GM10266 (cell line): ENCODE measurements around the gene GABBR2.

ENCODE experiments used
- DNase-seq: peaks from one replicate; pipeline ENCODE4 v3.0.0; 2012; ENCODE audit errors: extremely low spot score
- TF ChIP-seq, protein P1 (sequence below): IDR thresholded peaks from 2 replicates; pipeline ENCODE4 v1.5.1; 2012; ENCODE audit warnings: mild to moderate bottlenecking, low read depth; ENCODE audit not compliant: control insufficient read depth, insufficient read depth; ENCODE audit errors: missing control alignments

The GABBR2 gene

DNA sequence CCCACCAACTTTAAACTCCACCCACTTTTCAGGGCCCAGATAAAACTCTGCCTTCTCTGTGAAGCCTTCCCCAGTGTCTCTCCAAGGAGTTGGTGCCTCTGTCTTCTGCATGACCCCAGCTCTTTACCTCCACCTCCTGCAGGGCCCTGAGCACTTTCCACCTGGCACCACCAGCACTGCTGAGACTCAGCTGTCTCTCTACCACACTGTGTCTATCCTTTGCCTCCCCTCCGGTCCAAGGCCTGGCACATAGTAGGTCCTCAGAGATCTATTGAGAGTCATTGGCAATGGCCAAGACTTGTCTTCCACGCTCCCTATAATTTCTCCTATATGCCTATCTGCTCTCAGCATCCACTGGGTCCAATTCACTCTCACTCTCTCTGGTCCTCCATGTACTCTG, 12.9 kb upstream of the GABBR2 start:
- DNase-seq, result no peak
- TF ChIP-seq, protein P1, sequence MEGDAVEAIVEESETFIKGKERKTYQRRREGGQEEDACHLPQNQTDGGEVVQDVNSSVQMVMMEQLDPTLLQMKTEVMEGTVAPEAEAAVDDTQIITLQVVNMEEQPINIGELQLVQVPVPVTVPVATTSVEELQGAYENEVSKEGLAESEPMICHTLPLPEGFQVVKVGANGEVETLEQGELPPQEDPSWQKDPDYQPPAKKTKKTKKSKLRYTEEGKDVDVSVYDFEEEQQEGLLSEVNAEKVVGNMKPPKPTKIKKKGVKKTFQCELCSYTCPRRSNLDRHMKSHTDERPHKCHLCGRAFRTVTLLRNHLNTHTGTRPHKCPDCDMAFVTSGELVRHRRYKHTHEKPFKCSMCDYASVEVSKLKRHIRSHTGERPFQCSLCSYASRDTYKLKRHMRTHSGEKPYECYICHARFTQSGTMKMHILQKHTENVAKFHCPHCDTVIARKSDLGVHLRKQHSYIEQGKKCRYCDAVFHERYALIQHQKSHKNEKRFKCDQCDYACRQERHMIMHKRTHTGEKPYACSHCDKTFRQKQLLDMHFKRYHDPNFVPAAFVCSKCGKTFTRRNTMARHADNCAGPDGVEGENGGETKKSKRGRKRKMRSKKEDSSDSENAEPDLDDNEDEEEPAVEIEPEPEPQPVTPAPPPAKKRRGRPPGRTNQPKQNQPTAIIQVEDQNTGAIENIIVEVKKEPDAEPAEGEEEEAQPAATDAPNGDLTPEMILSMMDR, result no peak

DNA sequence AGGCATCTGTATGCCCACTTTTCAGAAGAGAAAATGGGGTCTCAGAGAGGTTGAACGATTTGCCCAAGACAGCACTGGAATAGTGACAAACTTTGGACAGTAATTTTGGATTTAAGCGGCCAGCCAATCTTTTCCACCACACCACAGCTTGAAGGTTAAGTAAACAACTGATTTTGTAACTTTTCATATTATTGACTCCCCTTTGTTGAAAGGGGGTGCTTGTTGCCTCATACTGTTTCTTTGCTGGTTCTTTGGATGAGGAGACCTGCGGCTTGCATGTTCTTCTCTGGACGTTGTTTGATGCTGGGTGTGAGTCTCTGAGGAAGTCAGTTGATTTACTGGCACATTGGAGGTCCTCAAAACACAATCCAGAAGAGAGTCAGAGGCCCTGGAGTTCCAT, 11.7 kb upstream of the GABBR2 start:
- DNase-seq, result no peak

DNA sequence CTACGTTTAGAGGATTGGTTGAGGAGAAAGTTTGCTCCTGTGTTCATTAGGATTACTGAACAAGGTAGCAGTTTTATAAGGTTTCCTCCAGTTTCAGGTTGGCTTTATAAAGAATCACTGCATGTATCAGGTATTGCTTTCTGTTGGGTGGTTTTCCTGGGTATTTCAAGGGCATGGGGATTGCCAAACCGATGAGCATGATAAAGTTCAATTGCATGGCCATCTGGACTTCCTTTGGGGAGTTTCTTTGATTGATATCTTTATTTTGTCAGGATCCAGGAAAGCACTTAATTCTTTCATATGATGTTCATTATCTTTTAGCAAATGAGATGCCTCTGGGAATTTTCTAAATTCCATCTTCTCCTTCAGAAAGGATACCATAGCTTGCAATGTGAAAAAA, 10.3 kb upstream of the GABBR2 start:
- no peak for DNase-seq
- TF ChIP-seq, protein P1, result no peak

More for the DNA sequence above, 11.7 kb upstream of the GABBR2 start:
- TF ChIP-seq, protein P1, result no peak

DNA sequence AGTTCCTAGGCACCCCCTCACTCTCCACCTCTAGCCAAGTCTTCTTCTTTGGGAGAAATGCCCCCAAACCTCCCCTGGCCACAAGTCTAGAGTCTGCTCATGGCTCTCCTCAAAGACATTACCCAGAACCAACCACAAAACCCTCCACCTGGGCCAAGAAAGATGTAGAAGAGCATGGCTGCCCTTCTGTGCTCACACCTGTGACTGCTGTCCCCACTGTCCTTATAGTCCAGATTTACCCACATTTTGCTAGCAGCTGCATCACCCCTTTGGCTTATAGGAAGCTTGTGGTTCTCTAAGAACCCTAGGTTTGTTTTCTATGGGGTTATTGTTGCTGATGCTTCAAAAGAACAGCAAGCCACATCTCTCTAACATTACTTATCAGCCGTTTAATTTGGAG, 6.1 kb upstream of the GABBR2 start:
- TF ChIP-seq, protein P1, result no peak
- no peak for DNase-seq

DNA sequence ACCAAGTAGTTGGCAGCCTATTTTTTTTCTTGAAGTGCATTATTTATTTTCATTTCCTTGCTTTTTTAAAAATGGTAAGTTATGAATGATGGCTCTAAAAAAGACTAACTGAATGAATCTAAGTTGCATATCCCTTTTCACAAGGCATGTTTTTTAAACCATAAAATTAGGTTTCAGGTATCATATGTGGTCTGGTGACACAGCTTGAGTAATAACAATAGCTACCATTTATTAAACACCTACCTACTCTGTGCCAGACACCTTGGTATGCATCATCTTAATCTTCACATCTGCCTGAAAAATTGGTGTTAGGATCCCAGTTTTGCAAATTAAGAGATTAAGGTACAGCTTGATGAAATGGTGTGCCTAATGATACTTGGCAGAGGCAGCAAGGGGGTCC, 4.3 kb upstream of the GABBR2 start:
- TF ChIP-seq, protein P1, result no peak

DNA sequence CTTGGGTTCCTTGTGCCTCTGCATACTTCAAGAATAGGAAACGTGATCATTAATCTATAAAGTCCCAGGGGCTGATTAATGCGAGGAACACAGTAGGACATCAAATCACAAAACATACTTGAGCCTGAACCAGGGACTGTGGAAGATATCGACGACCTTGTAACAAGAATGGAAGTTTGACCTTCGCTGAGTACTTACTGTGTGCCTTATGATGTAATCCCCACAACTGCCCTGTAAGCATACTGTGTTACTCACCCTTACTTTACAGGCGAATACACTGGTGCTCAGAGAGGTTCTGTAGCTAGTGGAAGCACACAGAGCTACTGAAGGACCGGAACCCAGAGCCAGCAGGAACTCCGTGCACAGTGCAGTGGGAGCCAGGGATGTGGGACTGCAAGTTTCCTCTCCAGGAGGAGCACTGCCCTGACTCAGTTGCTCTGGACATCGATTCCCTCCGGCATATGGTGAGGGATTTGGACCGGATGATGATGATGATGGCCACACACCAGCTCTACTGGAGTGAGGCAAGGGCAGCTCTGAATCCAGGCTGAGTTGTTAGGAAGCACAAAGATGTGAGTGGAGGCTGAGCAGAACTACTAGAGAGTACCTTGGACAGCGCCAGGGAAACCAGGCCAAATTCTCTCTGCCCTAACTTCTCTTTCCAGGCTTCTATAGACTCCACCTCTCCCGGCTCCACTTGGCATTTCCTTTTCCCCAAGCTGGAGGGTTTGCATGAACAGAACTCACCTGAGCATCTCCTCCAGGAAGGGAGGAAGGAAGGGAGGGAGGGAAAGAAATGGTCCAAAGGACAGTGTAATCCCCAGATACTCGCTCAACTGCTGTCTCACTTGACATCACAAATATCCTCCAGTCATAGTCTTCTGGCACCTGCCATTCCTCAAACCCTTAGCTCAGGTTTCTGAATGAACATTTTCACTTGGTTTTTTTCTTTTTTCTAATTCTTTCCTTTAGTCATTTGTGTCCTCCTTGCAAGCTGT, 1.5 kb upstream of the GABBR2 start:
- DNase-seq, result no peak
- TF ChIP-seq, protein P1, result no peak

More for the DNA sequence above, 4.3 kb upstream of the GABBR2 start:
- DNase-seq, result no peak
